Ishikawa (cell line): ENCODE data around the gene GTF2B.

ENCODE experiments used
- CEBPB ChIP-seq: IDR thresholded peaks from 2 replicates; pipeline ENCODE4 v1.6.1; 2012
- CREB1 ChIP-seq: IDR thresholded peaks from 2 replicates; pipeline ENCODE4 v1.6.1; 2012; ENCODE audit warnings: low read depth
- EGR1 ChIP-seq: IDR thresholded peaks from 2 replicates; pipeline ENCODE4 v1.6.1; 2012
- EP300 ChIP-seq: IDR thresholded peaks from 2 replicates; pipeline ENCODE4 v1.6.1; 2012; ENCODE audit warnings: borderline replicate concordance
- FOXM1 ChIP-seq: IDR thresholded peaks from 2 replicates; pipeline ENCODE4 v1.6.1; 2012; ENCODE audit warnings: low read depth, borderline replicate concordance
- NFIC ChIP-seq: IDR thresholded peaks from 2 replicates; pipeline ENCODE4 v1.6.1; 2012
- RAD21 ChIP-seq: IDR thresholded peaks from 2 replicates; pipeline ENCODE4 v1.6.1; 2012; ENCODE audit warnings: low read depth
- TAF1 ChIP-seq: IDR thresholded peaks from 2 replicates; pipeline ENCODE4 v1.6.1; 2012; ENCODE audit warnings: low read depth, mild to moderate bottlenecking
- TCF12 ChIP-seq: IDR thresholded peaks from 2 replicates; pipeline ENCODE4 v1.6.1; 2012; ENCODE audit warnings: low read depth
- TEAD4 ChIP-seq: IDR thresholded peaks from 2 replicates; pipeline ENCODE4 v1.6.1; 2012
- YY1 ChIP-seq: IDR thresholded peaks from 2 replicates; pipeline ENCODE4 v1.6.1; 2012; ENCODE audit warnings: low read depth
- ZBTB7A ChIP-seq: IDR thresholded peaks from 2 replicates; pipeline ENCODE4 v1.6.1; 2012; ENCODE audit warnings: low read depth
- TF ChIP-seq, protein P1 (sequence below): IDR thresholded peaks from 2 replicates; pipeline ENCODE4 v1.6.1; 2012
- TF ChIP-seq, protein P2 (sequence below): IDR thresholded peaks from 2 replicates; pipeline ENCODE4 v1.6.1; 2012

GTF2B gene

DNA sequence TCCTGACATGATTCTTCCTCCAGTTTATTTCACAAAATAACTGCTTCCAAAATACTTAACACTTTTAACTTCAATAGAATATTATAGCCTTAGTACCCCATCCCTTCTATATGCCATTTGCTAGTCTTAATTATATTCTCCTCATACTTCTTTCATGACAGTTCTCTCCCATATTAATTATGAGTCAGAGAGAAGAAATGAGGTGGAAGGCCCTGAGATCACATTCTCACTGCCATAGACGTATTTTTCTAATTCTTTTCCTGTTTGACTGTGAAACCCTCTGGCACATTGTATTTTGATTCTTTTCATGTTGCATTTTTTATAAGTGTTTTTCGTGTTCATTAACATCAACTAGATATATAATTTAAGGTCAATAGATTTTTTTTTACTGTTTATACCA, 88.4 kb downstream of the GTF2B start:
- TF ChIP-seq EGR1 (no peak), NFIC (no peak), RAD21 (no peak), CEBPB (no peak), TAF1 (no peak), ZBTB7A (no peak), TCF12 (no peak), EP300 (no peak), FOXM1 (no peak), TEAD4 (no peak), YY1 (no peak), CREB1 (no peak)
- TF ChIP-seq, protein P1, sequence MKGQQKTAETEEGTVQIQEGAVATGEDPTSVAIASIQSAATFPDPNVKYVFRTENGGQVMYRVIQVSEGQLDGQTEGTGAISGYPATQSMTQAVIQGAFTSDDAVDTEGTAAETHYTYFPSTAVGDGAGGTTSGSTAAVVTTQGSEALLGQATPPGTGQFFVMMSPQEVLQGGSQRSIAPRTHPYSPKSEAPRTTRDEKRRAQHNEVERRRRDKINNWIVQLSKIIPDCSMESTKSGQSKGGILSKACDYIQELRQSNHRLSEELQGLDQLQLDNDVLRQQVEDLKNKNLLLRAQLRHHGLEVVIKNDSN, result no peak
- TF ChIP-seq, protein P2, sequence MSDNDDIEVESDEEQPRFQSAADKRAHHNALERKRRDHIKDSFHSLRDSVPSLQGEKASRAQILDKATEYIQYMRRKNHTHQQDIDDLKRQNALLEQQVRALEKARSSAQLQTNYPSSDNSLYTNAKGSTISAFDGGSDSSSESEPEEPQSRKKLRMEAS, result no peak
